HG03045 (cell line): ENCODE measurements around the gene ARL17B.
"Not testable (repeated sequence)": the region's sequence is repeated elsewhere in the genome, so short reads cannot be mapped to it uniquely, and the experiment has no call there.

Source experiments
- ATAC-seq: cut with Tn5 transposase; IDR thresholded peaks from one replicate; pipeline ENCODE4 v1.9.1; 2021; ENCODE audit warnings: mild to moderate bottlenecking, moderate library complexity; ENCODE audit not compliant: unreplicated experiment

Gene ARL17B

DNA sequence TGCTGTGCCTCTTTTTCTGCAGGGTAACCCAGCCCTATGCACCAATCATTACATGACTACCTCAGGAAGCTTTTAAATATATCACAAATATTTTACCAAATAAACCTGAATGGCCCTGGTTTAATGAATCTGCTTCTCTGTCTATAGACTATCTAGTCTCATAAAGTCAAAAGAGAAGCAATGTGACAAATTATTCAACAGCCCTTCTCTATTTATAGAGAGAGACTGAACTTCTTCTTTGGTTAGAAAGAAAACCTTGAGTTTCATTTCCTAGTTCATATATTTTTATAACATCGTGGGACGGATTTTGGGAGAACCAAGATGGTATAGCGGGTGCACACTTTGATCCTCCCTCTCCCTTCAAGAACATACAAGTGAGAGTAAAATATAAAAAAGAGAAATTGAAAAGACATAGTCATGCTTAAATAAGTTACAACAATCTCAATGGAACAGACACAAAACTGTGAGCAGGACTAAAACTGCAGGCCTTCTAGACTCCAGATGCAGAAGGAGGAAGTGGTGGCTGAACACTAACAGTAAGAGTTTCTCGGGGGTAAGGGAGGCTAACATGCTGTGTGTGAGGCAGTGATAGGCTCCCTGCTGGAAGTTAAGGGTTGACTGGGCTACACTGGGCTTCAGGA, 70.5 kb downstream of the ARL17B start:
- ATAC-seq = peak; percentile 90

DNA sequence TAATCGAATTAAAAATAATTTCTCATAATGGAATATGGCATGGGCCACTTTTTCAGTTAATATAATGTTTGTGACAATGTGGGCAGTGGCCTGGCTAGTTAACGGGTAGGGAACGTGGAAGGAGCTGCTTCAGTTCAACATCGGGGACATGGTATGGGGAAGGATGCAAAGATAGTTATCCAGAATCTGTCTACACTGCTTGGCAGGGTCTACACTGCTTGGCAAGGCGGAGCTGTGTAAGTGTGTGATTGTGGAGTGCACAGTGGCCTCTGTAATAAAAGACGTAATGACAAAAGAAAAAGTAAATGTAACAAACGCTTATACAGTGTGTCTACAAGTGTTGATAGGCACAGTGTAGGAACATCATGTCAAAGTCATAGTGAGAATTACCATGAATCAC, 74.0 kb downstream of the ARL17B start:
- ATAC-seq = not testable (repeated sequence)

DNA sequence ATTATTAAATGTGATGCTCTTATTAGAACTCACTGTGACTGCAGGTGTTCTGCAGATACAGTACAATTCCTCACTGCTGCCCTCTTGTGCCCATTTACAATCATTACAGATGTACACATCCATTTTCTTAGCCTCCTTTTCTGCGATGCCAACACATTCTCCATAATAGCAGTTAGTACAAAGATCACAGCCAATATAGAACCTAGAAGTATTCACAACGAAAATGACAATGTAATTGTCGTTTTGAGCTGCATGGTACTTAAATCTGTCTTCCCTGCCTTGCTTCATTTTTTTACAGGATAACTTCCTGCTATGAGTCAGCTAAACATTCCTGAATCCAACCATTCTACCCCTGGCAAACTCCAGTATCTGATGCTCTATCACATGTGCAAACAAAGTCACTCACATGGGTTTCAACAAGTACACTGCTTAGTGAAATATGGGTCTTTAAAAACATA, 74.8 kb downstream of the ARL17B start:
- ATAC-seq = not testable (repeated sequence)

DNA sequence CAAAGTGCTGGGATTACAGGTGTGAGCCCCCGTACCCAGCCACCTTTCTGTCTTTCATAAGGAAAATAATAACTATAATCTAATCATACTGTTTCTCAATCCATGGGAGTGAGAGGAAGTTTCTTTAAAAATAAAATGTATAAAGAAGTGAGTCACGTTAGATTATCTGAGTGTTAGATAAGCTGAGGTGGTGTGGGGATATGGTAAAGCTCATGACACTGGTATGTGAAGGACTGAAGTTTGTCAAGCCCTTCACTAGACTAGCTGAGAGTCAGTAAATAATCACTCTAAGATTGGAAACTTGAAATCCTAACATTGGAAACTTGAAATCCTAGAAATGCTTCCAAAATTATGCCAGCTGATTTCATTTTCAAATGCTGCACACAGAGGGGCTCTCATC, 76.1 kb downstream of the ARL17B start:
- not testable (repeated sequence) for ATAC-seq

DNA sequence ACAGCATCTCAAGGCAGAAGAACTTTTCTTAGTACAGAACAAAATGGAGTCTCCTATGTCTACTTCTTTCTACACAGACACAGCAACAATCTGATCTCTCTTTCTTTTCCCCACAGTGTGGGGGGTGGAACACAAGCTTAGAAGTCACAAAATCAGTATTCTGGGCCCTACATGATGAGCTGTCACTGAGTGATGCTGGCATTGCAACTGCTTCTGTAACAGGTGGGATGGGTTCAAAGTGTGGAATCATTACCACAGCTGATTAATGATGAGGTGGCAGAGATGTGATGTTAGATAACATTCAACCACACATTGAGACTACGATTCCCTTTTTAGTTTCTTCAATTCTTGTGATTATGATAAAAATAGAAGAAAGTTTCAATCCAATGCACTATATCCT, 77.1 kb downstream of the ARL17B start:
- ATAC-seq = not testable (repeated sequence)

DNA sequence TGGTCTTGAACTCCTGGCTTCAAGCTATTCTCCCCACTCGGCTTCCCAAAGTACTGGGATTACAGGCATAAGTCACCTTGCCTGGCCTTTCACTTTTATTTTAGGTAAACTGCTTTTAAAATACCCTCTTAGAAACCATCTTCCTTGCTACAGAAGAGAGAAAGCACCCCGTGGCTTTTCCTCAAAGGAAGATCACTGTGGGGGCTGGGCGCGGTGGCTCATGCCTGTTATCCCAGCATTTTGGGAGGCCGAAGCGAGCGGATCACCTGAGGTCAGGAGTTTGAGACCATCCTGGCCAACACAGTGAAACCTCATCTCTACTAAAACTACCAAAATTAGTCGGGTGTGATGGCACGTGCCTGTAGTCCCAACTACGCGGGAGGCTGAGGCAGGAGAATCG, 78.9 kb downstream of the ARL17B start:
- not testable (repeated sequence) for ATAC-seq

DNA sequence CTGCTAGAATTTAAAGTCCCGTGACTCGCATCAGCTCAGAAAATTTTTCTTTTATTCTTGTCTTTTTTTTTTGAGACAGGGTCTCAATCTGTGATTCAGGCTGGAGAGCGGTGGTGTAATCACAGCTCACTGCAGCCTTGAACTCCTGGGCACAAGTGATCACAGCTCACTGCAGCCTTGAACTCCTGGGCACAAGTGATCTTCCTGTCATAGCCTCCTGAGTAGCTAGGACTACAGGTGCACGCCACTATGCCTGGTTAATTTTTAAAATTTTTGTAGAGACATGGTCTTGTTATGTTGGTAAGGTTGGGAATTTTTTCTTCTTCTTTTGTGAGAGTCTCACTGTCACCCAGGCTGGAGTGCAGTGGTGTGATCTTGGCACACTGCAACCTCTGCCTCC, 80.2 kb downstream of the ARL17B start:
- not testable (repeated sequence) for ATAC-seq

DNA sequence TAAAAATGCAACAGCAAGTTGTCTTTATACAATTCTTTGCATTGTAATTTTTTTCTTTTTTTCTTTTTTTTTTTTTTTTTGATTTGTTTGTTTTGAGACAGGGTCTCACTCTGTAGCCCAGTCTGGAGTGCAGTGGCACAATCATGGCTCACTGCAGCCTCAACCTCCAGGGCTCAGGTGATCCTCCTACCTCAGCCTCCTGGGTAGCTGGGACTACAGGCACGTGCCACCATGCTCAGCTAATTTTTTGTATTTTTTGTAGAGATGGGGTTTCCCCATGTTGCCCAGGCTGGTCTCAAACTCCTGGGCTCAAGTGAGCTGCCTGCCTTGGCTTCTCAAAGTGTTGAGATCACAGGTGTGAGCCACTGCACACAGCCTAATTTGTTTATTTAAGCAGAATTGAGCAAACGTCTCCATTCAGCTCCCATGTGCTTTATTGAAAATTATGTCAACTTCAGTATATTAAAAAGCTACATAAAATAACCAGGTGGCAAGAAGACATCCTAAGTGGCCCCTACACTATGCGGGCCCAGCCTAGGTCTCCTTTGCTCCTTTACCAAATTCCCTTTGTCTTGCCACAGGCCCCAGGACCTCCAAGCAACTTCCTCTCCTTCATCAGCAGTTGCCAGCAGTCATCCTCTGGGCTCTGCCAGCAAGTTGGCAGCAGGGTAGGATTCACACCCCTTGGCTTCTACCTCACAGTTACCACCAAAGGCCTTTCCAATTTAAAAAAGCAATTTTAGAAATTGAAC, 84.7 kb downstream of the ARL17B start:
- not testable (repeated sequence) for ATAC-seq

DNA sequence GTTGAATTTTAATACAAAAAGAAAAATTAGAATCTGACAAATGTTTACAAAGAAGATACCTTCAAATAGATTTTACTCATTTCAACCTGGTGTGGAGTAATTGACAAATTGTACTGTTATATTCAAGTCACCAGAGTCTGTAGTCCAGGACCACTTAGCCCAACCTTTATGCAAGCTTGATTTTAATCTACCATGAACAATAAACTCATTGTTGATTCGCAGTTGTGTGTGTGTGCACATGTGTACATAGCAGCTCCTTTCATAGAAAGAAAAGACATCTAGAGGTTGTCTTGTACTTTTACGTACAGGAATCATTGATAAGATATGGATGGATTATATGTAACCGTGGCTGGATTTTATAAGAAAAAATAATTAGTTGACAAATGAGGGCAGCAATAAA, 87.3 kb downstream of the ARL17B start:
- no peak for ATAC-seq

DNA sequence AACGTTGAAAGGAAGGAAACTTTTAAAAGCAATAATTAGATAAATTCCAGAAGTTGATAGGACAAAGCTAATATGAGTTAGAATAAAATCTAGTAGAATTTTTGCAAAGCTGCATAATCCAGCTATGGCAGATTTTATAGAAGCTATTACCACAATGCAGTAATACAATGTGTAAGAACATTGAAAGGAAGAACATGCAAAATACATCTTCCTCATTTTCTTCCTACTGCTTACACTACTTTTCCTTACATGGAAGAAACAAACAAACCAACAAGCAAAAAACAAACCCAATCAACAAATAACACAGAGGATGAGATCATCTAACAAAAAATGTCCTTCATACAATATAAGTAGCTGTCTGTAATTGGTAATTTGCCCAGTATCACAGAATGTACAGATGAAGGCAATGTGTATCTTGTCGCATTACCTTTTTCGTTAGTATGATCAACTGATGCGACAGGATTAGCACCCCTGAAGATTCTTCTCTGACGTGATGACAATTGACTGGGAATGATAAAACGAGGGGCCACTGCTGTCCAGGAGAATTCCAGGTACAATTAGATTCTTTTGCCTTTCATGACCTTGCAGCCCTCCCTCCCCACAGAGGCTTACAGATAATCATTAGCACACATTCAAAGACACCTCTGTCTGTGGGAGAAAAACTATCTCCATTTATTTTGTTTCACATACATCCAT, 87.9 kb downstream of the ARL17B start:
- no peak for ATAC-seq

DNA sequence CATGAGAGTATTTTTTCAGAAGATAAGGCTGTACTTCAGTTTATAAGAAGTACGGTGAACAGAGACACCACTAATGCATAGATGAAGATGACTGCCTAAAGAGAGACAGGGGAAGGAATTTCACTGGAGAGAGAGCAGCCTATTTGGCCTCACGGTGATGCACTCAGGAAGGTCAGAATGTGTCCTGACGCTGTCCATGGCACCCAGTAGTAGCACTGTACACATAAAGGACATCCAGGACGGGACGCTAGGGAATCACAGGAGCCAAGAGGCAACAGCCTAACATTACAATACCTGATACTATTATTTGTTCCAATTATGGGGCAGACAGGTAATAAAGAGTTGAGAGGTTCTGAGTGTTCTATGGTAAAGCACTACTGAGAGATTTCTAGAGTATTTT, 91.5 kb downstream of the ARL17B start:
- no peak for ATAC-seq

DNA sequence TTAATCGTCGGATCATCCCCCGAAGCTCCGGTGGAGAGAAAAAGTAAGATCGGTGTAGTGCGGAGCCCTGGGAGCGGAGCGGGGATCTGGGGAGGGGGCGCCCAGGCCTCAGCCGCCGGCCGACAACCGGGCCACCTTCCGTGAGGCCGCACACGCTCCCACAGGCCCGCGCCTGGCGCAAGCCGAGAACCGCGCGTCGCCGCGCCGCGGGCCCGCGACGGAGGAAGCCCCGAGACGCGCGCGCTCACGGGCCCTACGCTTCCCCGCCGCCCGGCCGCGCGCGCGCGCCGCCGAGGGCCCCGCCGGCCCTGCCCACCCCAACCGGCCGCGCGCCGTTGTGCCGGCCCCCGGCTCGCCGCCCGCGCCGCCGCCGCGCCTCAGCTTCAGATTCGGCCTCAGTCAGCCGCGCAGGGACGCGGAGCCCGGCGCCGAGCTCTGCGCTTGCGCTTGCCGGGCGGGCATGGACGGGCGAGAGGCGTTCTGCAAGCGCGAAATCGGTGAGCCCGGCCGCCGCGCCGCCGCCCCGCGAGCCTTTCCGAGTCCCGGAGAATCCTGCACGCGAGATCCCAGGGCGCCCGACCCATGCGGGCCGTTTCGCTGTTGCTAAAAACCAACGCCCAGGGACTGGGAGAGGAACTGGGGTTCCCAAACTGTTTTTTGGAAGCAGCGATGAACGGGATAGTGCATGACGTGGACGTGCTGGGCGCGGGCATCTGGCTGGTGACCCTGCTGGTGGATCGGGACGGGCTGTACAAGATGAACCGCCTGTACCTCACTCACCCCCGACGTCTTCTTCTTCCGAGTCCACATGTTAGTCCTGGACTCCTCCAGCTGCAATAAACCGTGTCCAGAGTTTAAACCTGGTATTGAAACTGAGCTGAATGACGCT, 94.7 kb downstream of the ARL17B start:
- peak; percentile 80 for ATAC-seq

DNA sequence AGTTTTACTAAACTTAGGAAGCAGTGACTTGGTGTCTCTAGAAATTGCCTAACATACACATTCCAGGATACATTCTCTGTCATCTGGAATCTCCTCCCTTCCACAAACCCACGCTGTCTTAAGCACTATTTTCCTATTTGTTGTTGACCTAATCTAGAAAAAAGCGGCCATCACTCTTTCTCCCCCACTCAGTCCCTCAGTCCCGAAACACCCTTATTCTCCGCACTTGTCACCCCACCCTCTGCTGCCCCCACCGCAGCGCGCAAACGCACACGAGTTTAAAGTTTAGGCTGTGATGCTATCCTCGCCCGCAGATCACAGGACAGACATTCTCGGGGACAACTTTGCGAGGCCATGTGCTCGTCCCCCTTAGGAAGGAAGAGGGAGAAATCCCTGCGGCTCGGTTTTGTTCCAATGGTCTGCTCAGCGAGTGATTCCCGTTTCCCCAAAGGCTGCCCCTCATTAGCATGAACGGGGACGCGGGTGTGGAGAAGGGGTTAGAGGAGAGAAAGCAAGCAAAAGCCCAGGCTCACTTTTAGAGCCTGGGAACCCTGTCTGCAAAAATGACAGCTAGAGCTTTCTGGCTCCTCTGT, 95.4 kb downstream of the ARL17B start:
- ATAC-seq = not testable (repeated sequence)

DNA sequence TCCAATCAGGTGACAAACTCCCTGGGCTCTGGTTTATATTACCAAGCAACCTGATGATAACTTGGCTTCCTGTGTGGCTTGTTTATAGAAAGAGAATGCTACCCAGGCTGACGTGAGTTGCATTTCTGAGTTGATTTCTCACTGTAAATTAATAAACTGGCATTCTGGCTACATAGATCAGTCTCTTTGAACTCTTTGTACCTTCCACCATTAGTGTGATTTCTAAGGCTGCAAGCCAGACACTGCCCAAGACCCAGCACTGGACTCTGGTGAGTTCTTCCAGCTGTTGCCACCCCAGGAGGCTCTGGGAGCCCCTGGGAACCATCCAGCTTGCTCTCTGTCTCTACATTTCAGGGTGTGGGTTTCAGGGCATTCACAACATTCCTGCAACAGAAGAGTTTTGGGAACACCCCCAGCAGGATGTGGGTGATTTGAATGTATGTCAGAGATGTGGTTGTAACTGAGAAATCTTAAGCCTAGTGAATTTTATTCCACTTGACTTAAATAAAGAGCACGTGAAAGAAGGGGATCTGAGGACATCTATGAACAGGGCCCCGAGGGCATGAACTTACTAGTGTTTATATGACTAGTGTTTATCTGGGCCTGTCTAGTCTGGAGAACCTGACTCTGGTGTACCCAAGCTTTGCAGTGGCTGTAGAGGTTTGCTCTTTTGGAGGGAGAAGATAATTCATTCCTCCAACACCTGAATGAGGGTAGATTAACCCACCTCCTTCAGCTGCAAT, 96.9 kb downstream of the ARL17B start:
- ATAC-seq = no peak

DNA sequence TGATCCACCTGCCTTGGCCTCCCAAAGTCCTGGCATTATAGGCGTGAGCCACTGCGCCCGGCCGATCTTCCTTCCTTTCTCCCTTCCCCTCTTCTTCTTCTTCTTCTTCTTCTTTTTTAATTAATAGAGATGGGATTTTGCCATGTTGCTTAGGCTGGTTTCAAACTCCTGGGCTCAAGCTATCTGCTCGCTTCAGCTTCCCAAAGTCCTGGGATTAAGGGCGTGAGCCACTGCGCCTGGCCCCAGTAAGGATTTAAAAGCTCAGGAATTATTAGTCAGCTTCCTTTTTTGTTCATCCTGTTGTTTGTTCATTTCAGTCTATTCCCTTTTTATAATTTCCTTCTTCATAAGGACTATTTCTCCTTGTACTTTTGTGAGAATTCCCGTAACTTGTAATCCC, 99.3 kb downstream of the ARL17B start:
- no peak for ATAC-seq

DNA sequence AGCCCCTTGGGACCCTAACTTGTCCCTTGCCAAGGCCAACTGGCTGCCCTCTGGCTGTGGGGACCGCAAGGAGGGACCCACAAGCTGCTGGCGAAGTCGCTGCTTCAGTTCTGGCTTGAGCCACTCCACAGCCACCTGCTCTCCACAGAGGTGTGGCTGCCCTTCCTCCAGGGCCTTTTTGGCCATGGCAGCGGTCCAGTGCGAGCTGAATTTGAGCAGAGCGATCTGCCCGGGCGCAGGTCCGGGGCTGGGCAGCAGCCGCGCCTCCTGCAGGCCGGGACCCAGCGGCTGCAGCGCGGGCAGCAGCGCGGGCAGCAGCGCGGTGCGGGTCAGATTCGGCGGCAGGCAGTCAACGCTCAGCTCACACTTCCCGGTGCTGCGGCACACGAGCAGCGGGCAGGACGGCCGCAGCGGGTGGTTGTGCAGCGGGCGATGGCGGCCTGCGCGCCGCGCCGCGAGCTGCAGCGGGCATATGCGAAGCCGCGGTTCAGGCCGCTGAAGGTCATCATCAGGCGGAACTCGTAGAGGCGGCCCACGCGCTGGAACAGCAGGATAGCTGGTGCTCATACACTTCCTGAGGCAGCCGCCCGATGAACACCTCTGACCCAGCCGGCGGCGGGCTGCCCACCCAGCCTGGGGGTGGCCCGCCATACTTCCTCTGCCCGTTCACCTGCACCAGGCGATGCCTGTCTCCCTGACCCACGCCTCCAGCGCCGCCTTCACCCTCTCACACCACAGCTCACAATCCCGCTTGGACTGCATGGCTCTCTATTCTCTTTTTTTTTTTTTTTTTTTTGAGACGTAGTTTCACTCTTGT, 101.5 kb downstream of the ARL17B start:
- peak; percentile 52 for ATAC-seq

DNA sequence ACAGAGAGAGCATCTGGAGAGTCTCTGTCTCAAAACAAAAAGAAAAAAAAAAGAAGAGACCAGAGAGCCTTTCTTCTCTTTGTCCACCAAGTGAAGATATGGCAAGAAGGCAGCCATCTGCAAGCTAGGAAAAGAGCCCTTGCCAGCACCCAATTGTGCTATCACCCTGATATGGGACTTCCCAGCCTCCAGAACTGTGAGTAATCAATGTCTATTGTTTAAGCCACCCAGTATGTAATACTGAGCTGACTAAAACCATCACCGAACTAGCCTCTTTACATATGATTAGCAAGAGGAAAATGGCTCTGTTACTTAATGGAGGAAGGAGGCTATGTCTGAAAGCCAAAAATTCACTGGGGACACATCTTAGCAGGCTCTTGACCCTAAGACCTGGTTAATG, 105.2 kb downstream of the ARL17B start:
- ATAC-seq = not testable (repeated sequence)

DNA sequence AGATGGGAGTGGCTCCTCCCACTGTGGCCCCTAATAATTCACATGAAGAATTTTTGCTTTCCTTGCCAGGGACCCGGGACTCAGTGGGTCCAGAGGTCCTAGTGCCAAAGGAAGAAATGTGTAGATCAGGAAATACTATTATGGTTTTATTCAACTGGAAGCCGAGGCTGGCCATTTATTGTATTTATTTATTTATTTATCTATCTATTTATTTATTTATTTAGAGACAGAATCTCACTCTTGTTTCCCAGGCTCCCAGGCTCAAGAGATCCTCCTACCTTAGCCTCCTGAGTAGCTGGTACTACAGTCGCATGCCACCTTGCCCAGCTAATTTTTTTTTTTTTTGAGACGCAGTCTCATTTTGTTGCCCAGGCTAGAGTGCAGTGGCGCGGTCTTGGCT, 107.4 kb downstream of the ARL17B start:
- ATAC-seq = not testable (repeated sequence)

DNA sequence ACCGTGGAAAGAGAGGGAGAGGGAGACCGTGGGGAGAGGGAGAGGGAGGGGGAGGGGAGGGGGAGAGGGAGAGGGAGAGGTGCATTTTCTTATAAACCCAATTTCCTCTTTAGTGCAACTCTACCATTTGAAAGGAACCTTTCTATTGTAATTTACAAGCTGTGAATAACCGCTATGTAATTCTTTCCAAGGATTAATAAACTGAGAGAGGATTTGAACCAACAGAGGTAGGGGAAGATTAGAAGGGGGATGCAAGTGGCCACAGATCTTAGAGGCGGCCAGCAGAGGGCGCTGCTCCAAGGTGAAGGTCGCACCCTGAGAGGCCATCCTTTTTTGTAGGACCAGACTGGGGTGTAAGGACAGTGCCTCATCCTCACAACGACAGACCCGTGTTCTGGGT, 107.8 kb downstream of the ARL17B start:
- peak; percentile 47 for ATAC-seq
